PC-9 (cell line): ENCODE data around the gene HHIPL1.

Experiments
- EZH2 ChIP-seq: fragments of 200-600 bp; sonication (generic); IDR thresholded peaks from 2 replicates; pipeline ENCODE4 v1.8.0; 2017; ENCODE audit warnings: antibody characterized with exemption, low read depth
- TF ChIP-seq, protein P1 (sequence below): fragments of 200-600 bp; sonication (generic); conservative IDR thresholded peaks from 2 replicates; pipeline ENCODE4 v1.6.1; 2017; ENCODE audit warnings: mixed run types, antibody characterized with exemption, mild to moderate bottlenecking, moderate library complexity

DNA sequence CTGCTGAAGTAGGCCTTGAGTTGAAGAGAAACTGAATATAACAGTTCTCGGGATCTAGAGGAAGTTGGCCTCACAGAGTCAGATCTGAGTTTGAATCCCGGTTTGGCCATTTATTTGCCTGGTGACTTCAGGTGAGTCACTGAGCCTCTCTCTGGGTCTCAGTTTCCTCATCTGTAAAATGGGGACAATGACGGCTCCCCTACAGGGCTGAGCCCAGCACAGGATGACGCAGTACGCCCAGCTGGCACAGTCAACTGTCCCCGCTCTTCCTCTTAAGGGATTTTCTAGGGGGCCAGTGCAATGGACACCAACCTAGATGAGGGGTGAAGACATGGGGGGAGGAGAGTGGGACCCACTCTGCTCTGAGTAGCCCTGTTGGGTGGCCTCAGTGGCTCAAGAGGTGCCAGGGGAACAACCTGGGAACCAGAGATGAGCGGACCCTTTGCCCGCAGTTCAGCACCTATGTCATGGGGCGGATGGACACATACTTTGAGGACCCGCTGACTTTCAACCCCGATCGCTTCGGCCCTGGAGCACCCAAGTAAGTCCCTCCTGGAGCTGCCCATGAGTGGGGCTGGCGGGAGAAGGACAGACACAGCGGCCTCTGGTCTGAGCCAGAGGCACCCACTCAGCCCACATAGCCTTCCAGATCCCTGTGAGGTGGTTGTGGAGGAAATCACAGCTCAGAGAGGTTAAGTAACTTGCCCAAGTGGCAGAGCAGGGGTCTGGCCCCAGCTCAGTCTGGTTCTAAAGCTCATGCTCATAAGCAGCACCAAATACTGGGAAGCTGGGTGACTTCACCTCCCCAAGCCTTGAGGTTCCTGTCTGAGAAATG, 80.2 kb downstream of the HHIPL1 start:
- TF ChIP-seq, protein P1, sequence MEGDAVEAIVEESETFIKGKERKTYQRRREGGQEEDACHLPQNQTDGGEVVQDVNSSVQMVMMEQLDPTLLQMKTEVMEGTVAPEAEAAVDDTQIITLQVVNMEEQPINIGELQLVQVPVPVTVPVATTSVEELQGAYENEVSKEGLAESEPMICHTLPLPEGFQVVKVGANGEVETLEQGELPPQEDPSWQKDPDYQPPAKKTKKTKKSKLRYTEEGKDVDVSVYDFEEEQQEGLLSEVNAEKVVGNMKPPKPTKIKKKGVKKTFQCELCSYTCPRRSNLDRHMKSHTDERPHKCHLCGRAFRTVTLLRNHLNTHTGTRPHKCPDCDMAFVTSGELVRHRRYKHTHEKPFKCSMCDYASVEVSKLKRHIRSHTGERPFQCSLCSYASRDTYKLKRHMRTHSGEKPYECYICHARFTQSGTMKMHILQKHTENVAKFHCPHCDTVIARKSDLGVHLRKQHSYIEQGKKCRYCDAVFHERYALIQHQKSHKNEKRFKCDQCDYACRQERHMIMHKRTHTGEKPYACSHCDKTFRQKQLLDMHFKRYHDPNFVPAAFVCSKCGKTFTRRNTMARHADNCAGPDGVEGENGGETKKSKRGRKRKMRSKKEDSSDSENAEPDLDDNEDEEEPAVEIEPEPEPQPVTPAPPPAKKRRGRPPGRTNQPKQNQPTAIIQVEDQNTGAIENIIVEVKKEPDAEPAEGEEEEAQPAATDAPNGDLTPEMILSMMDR: no peak
- no peak for TF ChIP-seq EZH2
